Astrocyte (in vitro differentiated cells and primary cell): ENCODE measurements around the gene SCFD1. TPM values are rescaled to one million over a fixed set of nuclear protein-coding genes. Genes with fewer than 3 reads are reported as not detected.
A peak's percentile ranks its signal among the peaks of the same experiment; 100 is the strongest.

Experiments
- DNase-seq: peaks from one replicate; pipeline ENCODE4 v3.0.0-alpha.2; 2010; ENCODE audit warnings: low read depth
- FAIRE-seq: peaks from 2 replicates; lab custom pipeline; 2011; peaks lifted over from hg19 to GRCh38; lab: Jason Lieb, UNC
- H2AFZ ChIP-seq: 2 replicates; pipeline ENCODE4 v1.6.0; 2012; ENCODE audit warnings: low read depth, low read length, inconsistent platforms
- H3K27ac ChIP-seq: 2 replicates; pipeline ENCODE4 v1.5.1; 2011; ENCODE audit warnings: low read depth, low read length, inconsistent platforms
- H3K27me3 ChIP-seq: 2 replicates; pipeline ENCODE4 v1.6.0; 2011; ENCODE audit warnings: low read length, inconsistent platforms; ENCODE audit not compliant: insufficient read depth
- H3K36me3 ChIP-seq: 2 replicates; pipeline ENCODE4 v1.5.1; 2011; ENCODE audit warnings: low read length, inconsistent platforms; ENCODE audit not compliant: insufficient read depth
- H3K4me1 ChIP-seq: 2 replicates; pipeline ENCODE4 v1.5.1; 2011; ENCODE audit warnings: low read length, inconsistent platforms; ENCODE audit not compliant: insufficient read depth
- H3K4me2 ChIP-seq: 2 replicates; pipeline ENCODE4 v1.6.0; 2012; ENCODE audit warnings: low read length, inconsistent platforms
- H3K4me3 ChIP-seq: 2 replicates; pipeline ENCODE4 v1.5.1; 2011; ENCODE audit warnings: low read depth, mild to moderate bottlenecking, low read length, inconsistent platforms; ENCODE audit not compliant: insufficient read depth
- H3K79me2 ChIP-seq: 2 replicates; pipeline ENCODE4 v1.6.0; 2012; ENCODE audit warnings: mild to moderate bottlenecking, low read length, inconsistent platforms; ENCODE audit not compliant: insufficient read depth
- H3K9ac ChIP-seq: 2 replicates; pipeline ENCODE4 v1.6.0; 2012; ENCODE audit warnings: mild to moderate bottlenecking, low read length, inconsistent platforms
- H3K9me3 ChIP-seq: 2 replicates; pipeline ENCODE4 v1.5.1; 2012; ENCODE audit warnings: low read depth, mild to moderate bottlenecking, low read length, inconsistent platforms; ENCODE audit not compliant: insufficient read depth
- H4K20me1 ChIP-seq: 2 replicates; pipeline ENCODE4 v1.6.0; 2012; ENCODE audit warnings: low read length, inconsistent platforms; ENCODE audit not compliant: insufficient read depth
- H3K27ac Mint-ChIP-seq: one replicate; pipeline ENCODE4 v1.8.0; 2021; ENCODE audit warnings: mild to moderate bottlenecking, mixed read lengths; ENCODE audit not compliant: unreplicated experiment
- H3K27me3 Mint-ChIP-seq: one replicate; pipeline ENCODE4 v1.8.0; 2021; ENCODE audit warnings: low read depth, mixed read lengths; ENCODE audit not compliant: unreplicated experiment
- H3K36me3 Mint-ChIP-seq: one replicate; pipeline ENCODE4 v1.8.0; 2021; ENCODE audit warnings: low read depth, mixed read lengths; ENCODE audit not compliant: unreplicated experiment
- H3K4me1 Mint-ChIP-seq: one replicate; pipeline ENCODE4 v1.8.0; 2021; ENCODE audit warnings: low read depth, mixed read lengths; ENCODE audit not compliant: unreplicated experiment
- H3K4me3 Mint-ChIP-seq: one replicate; pipeline ENCODE4 v1.8.0; 2021; ENCODE audit warnings: mild to moderate bottlenecking, moderate library complexity, mixed read lengths; ENCODE audit not compliant: unreplicated experiment
- H3K9me3 Mint-ChIP-seq: one replicate; pipeline ENCODE4 v1.8.0; 2021; ENCODE audit warnings: mild to moderate bottlenecking, mixed read lengths; ENCODE audit not compliant: unreplicated experiment
- EZH2 ChIP-seq: IDR thresholded peaks from 2 replicates; pipeline ENCODE4 v1.6.1; 2012; ENCODE audit warnings: mild to moderate bottlenecking, low read length, inconsistent platforms; ENCODE audit not compliant: insufficient read depth
- total RNA-seq: library from RNA; stranded (reverse); gene quantifications from 2 replicates; pipeline ENCODE4 v1.2.1, GENCODE V29; 2021
- TF ChIP-seq, protein P1 (sequence below): IDR thresholded peaks from 2 replicates; pipeline ENCODE4 v1.5.1; 2011; ENCODE audit warnings: low read depth, mild to moderate bottlenecking, inconsistent platforms, low read length, moderate library complexity; ENCODE audit not compliant: insufficient read depth

The SCFD1 gene
- total RNA-seq, 1 donor from 2014 or later, result 82.2 TPM

DNA sequence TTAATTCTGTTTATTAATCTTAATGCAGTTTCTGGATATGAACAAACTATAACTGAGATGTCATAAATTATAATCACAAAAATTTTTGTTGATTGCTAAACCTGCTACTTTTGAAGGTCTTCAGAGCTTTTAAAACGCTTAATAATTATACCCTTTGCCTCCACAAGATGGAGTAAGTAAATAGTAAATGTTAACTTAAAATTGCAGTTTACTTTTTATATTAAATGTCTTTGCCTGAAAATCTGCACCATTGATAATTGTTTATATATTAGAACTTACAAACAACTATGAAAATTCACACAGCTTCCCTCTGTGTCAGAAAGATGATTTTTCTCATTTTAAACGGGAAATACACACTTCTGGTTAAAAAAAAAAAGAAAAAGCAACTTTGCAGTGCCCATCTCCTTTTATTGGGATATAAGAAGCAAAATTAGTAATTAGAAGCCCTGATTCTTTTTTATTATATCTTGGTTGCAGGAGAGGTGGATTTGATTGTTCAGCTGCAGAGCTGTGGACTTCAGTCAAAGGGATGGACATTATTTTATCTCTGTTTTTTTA, 35.6 kb downstream of the SCFD1 start:
- Histone ChIP-seq H4K20me1 (peaks cover 36% of the 10 kb centered on the region), H3K79me2 (no peaks in the 10 kb centered on the region), H3K4me2 (no peak overlapping the region), H3K27ac (no peak overlapping the region), H3K36me3 (peaks cover 36% of the 10 kb centered on the region), H3K4me3 (no peak overlapping the region), H3K4me1 (no peaks in the 10 kb centered on the region), H3K9me3 (no peaks in the 10 kb centered on the region), H3K27me3 (no peaks in the 10 kb centered on the region), H2AFZ (no peak overlapping the region), H3K9ac (no peak overlapping the region)
- no peak overlapping the region for H3K27ac Mint-ChIP-seq
- TF ChIP-seq, protein P1, sequence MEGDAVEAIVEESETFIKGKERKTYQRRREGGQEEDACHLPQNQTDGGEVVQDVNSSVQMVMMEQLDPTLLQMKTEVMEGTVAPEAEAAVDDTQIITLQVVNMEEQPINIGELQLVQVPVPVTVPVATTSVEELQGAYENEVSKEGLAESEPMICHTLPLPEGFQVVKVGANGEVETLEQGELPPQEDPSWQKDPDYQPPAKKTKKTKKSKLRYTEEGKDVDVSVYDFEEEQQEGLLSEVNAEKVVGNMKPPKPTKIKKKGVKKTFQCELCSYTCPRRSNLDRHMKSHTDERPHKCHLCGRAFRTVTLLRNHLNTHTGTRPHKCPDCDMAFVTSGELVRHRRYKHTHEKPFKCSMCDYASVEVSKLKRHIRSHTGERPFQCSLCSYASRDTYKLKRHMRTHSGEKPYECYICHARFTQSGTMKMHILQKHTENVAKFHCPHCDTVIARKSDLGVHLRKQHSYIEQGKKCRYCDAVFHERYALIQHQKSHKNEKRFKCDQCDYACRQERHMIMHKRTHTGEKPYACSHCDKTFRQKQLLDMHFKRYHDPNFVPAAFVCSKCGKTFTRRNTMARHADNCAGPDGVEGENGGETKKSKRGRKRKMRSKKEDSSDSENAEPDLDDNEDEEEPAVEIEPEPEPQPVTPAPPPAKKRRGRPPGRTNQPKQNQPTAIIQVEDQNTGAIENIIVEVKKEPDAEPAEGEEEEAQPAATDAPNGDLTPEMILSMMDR, result peak; percentile 31
- no peak for TF ChIP-seq EZH2
- H3K4me3 Mint-ChIP-seq, result no peak overlapping the region
- H3K27me3 Mint-ChIP-seq, result no peaks in the 10 kb centered on the region
- FAIRE-seq (no peak), DNase-seq (no peak)
- H3K36me3 Mint-ChIP-seq, result peaks cover 10% of the 10 kb centered on the region
- H3K4me1 Mint-ChIP-seq, result no peaks in the 10 kb centered on the region
- H3K9me3 Mint-ChIP-seq, result no peaks in the 10 kb centered on the region

GRCh38 chr14:30658645-30659044, 36.5 kb downstream of the SCFD1 start:
- peaks cover 29% of the 10 kb centered on the region for H3K36me3 ChIP-seq
- DNase-seq (no peak), FAIRE-seq (no peak)
- no peaks in the 10 kb centered on the region for H3K4me1 Mint-ChIP-seq
- no peaks in the 10 kb centered on the region for H3K27me3 Mint-ChIP-seq
- H2AFZ ChIP-seq, result no peak overlapping the region
- H3K4me2 ChIP-seq, result no peak overlapping the region
- H3K9ac ChIP-seq, result no peak overlapping the region
- H3K27ac Mint-ChIP-seq, result no peak overlapping the region
- no peaks in the 10 kb centered on the region for H3K9me3 Mint-ChIP-seq
- no peaks in the 10 kb centered on the region for H3K4me1 ChIP-seq
- no peak overlapping the region for H3K4me3 Mint-ChIP-seq
- no peak overlapping the region for H3K4me3 ChIP-seq
- H3K79me2 ChIP-seq, result no peaks in the 10 kb centered on the region
- H4K20me1 ChIP-seq, result peaks cover 40% of the 10 kb centered on the region
- H3K27me3 ChIP-seq, result no peaks in the 10 kb centered on the region
- peaks cover 14% of the 10 kb centered on the region for H3K36me3 Mint-ChIP-seq
- no peak for TF ChIP-seq EZH2
- TF ChIP-seq, protein P1, result no peak
- no peak overlapping the region for H3K27ac ChIP-seq
- H3K9me3 ChIP-seq, result no peaks in the 10 kb centered on the region

DNA sequence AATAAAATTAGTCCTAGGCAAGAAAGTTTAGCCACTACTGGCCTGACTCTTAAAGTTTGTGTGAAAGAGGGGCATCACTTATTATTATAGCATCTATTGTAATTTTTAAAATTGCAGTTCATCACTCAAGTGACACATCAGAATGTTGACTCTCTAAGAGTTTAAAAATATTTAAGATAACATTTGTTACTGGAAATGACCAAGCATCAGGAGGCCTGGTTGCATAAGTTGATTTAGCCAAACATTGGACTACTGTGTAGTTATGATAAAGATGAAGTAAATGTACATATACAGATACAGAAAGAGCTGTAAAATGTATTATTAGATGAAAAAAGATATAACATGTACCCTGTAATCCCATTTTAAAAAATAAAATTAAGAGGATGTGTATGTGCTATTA, 47.5 kb downstream of the SCFD1 start:
- Mint-ChIP-seq H3K27ac (no peak overlapping the region), H3K4me3 (no peak overlapping the region), H3K27me3 (no peaks in the 10 kb centered on the region), H3K9me3 (peaks cover 2% of the 10 kb centered on the region), H3K4me1 (no peaks in the 10 kb centered on the region), H3K36me3 (peaks cover 12% of the 10 kb centered on the region)
- H3K4me2 ChIP-seq, result no peak overlapping the region
- H3K9ac ChIP-seq, result no peak overlapping the region
- no peak overlapping the region for H3K27ac ChIP-seq
- H3K27me3 ChIP-seq, result no peaks in the 10 kb centered on the region
- no peak overlapping the region for H2AFZ ChIP-seq
- no peaks in the 10 kb centered on the region for H3K79me2 ChIP-seq
- TF ChIP-seq EZH2, result no peak
- TF ChIP-seq, protein P1, result no peak
- peaks cover 11% of the 10 kb centered on the region for H3K36me3 ChIP-seq
- no peak overlapping the region for H3K4me3 ChIP-seq
- no peaks in the 10 kb centered on the region for H3K4me1 ChIP-seq
- H3K9me3 ChIP-seq, result no peaks in the 10 kb centered on the region
- H4K20me1 ChIP-seq, result no peaks in the 10 kb centered on the region
- DNase-seq, result no peak
- FAIRE-seq, result no peak
